ENCODE data around the gene TLL2.

Gene TLL2

GRCh38 chr10:96418582-96418981 lies 95.1 kb downstream of the TLL2 start:
- no peak for DNase-seq

GRCh38 chr10:96417441-96417840 lies 96.3 kb downstream of the TLL2 start:
- no peak for DNase-seq

- DNase-seq, result no peak
Measured at GRCh38 chr10:96416643-96417042, 97.1 kb downstream of the TLL2 start.

- no peak for DNase-seq
Measured at GRCh38 chr10:96415891-96416554, 97.7 kb downstream of the TLL2 start.

- no peak for DNase-seq
Measured at GRCh38 chr10:96415150-96415890, 98.4 kb downstream of the TLL2 start.

GRCh38 chr10:96414303-96414702 lies 99.4 kb downstream of the TLL2 start:
- no peak for DNase-seq

- DNase-seq, result no peak
Measured at GRCh38 chr10:96413151-96413787, 100.5 kb downstream of the TLL2 start.

GRCh38 chr10:96411716-96412320 lies 101.9 kb downstream of the TLL2 start:
- DNase-seq, result no peak

- no peak for DNase-seq
Measured at GRCh38 chr10:96410296-96410695, 103.4 kb downstream of the TLL2 start.

- DNase-seq, result no peak
Measured at GRCh38 chr10:96408201-96408600, 105.5 kb downstream of the TLL2 start.

GRCh38 chr10:96407560-96408069 lies 106.1 kb downstream of the TLL2 start:
- DNase-seq, result no peak

- no peak for DNase-seq
Measured at GRCh38 chr10:96406091-96406490, 107.6 kb downstream of the TLL2 start.

GRCh38 chr10:96402417-96403305 lies 111.1 kb downstream of the TLL2 start:
- DNase-seq, result no peak

GRCh38 chr10:96401036-96401435 lies 112.7 kb downstream of the TLL2 start:
- DNase-seq, result no peak

- DNase-seq, result no peak
Measured at GRCh38 chr10:96400465-96400864, 113.3 kb downstream of the TLL2 start.

- no peak for DNase-seq
Measured at GRCh38 chr10:96397902-96398301, 115.8 kb downstream of the TLL2 start.

- peak; percentile 60 to 69 for DNase-seq
Measured at GRCh38 chr10:96395931-96396877, 117.5 kb downstream of the TLL2 start.

- DNase-seq, result no peak
Measured at GRCh38 chr10:96390460-96390864, 123.3 kb downstream of the TLL2 start.

- no peak for DNase-seq
Measured at GRCh38 chr10:96389785-96390184, 123.9 kb downstream of the TLL2 start.

- no peak for DNase-seq
Measured at GRCh38 chr10:96387601-96388000, 126.1 kb downstream of the TLL2 start.

- no peak for DNase-seq
Measured at GRCh38 chr10:96387161-96387560, 126.6 kb downstream of the TLL2 start.
